GM18951 (cell line): ENCODE results near the gene ACOT9.
"Not testable (repeated sequence)": the region's sequence is repeated elsewhere in the genome, so short reads cannot be mapped to it uniquely, and the experiment has no call there.

ENCODE experiments used
- POLR2A ChIP-seq: IDR thresholded peaks from 4 replicates; pipeline ENCODE4 v1.6.1; 2011; ENCODE audit warnings: mild to moderate bottlenecking; ENCODE audit not compliant: insufficient read length, insufficient read depth; ENCODE audit errors: extremely low read depth
- in situ Hi-C: fragments of 300-500 bp; cut with MboI; formaldehyde crosslinking; loops from one replicate; pipeline ENCODE4 v1.12.0; 2022; ENCODE audit warnings: low sequenced_read_pairs, mixed read lengths, inconsistent platforms; ENCODE audit not compliant: unreplicated experiment

ACOT9 gene

DNA sequence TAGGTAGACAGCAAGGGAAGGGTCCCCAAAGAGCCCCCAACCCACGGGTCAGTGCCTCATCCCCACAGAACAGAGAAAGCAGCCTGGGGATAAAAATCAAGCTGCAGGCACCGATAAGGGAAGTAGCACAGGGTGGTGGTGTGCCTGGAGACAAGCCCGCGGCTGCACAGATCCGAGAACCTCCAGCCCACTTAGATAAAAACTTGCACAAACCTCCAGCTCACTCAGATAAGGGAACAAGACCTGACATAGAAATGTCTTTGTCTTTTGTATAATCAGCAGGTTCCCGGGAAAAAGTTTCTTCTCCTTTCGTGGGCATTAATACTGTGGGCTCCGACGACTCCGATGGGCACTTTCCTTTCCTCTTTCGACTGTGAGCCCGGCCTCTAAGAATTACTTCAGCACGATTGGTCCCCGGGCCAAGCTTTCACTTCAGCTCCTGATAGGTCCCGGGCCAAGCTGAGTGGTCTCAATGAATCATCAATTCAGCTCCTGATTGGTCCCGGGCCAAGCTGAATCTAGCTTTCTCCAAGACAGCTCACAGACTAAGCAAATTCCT lies 43.4 kb downstream of the ACOT9 start:
- in situ Hi-C loops, result loop anchor here (25.0 kb wide), 1 partner anchor 363 kb away; the partner anchor contains the start of gene EIF2S3
- no peak for TF ChIP-seq POLR2A

DNA sequence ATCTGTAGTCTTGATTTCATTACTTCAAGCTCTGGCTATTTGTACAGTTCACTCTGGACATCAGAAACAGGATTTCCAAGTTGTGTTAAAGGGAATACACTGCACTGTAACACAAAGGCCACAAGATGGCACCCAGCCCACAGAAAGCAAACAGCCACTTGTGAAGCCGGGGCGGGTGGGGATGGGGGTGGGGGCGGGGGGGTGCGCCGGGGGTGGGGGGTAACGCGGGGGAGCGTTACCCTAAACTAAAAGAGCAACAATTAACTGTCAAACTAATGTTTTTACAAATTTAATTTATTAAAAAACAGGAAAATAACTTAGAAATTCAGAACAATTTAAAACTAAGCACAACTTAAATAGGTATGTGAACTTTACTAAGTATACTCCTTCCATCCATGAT lies 48.5 kb downstream of the ACOT9 start:
- TF ChIP-seq POLR2A, result no peak
- in situ Hi-C loops, result loop anchor here (5.0 to 25.0 kb wide), 2 partner anchors 208 to 368 kb away; partner anchors contain the start of gene EIF2S3

DNA sequence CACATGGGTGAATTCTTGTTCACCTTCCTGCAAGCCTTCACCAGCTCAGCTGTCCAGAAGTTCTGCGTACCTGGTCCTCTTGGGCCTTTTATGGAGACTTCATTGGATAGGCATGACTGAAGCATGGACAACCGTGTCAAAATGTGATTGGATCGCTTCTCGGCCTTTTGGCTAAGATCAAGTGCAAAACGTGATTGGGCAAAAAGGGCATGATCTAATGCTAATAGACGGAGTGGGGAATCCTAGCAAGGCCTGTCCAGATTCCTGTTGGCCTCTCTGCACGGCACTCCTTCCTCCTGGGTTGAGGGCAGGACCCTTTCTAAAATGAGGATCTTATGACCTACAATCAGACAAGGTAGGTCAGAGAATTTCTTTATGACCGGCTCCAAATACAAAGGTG lies 50.9 kb downstream of the ACOT9 start:
- in situ Hi-C loops, result loop anchor here (5.0 to 25.0 kb wide), 2 partner anchors 210 to 370 kb away; partner anchors contain the start of gene EIF2S3
- TF ChIP-seq POLR2A, result no peak

DNA sequence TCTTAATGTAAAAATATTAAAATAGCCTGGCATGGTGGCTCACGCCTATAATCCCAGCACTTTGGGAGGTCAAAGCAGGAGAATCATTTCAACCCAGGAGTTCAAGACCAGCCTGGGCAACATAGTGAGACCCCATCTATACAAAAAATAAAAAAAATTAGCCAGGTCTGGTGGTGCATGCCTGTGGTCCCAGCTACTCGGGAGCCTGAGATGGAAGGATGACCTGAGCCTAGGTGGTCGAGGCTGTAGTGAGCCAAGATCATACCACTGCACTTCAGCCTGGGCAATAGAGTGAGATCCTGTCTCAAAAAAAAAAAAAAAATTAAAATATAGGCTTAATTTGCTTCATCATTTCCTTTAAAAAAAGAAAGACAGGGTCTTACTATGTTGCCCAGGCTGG lies 66.6 kb downstream of the ACOT9 start:
- in situ Hi-C loops, result loop anchor here (25.0 kb wide), 1 partner anchor 386 kb away; the partner anchor contains the start of gene EIF2S3

DNA sequence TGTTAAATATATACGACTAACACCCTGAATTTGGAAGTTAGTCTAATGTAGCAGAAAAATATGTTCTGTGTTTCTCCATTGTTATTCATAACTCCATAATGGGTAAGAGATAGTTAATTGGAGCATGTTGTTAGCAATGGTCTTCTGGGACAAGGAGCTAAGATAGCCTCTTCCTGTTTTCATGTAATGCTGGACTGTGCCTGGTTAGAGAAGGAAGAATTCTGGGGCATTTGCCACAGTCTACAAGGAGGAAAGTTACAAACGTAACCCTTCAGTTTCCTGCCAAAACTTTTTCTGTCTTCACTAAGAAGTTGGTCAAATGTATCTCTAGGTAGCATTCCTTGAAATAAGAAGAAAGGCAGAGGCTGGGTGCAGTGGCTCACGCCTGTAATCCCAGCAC lies 70.0 kb downstream of the ACOT9 start:
- in situ Hi-C loops, result no loop called here
- no peak for TF ChIP-seq POLR2A

GRCh38 chrX:23670528-23670927 lies 72.5 kb downstream of the ACOT9 start:
- TF ChIP-seq POLR2A, result no peak
- in situ Hi-C loops, result no loop called here

GRCh38 chrX:23668335-23668734 lies 74.7 kb downstream of the ACOT9 start:
- TF ChIP-seq POLR2A, result no peak
- in situ Hi-C loops, result no loop called here

DNA sequence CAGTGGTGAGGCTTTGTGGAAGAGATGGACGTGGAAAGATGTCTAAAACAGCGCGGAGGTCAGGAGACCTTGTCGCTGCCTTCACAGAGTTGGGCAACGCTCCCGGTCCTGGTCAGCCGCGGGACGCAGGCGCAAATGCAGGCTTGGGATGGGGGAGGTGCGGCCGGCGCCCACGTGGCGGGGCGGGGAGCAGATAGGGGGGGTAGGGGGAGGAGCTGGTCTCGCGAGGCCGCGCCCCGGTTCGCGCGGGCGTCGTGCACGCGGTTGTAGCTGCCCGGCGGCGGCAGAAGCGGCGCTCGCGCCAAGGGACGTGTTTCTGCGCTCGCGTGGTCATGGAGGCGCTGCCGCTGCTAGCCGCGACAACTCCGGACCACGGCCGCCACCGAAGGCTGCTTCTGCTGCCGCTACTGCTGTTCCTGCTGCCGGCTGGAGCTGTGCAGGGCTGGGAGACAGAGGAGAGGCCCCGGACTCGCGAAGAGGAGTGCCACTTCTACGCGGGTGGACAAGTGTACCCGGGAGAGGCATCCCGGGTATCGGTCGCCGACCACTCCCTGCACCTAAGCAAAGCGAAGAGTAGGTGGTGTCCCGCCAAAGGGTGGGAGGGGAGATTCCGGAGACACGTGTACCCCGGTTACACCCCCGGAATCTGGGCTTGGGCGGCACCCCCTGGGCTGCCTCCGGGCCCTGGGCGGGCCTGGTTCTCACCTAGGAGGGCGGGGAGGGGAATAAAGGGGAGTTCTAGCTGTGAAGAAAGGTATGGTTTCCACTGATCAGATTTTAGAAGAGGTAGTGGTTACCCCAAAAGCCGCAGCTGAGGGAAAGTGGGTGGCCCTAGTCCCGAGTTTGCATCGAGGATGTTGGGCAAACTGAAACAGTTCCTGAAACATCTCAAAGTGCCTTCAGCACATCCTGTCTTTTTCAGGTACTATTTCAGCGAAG lies 75.6 kb downstream of the ACOT9 start, which contains the start of gene PRDX4:
Gene PRDX4, plus strand, starts transcription at position 255 of the 939 bp plus-strand sequence. Its CDS starts 78 bp downstream, at position 333.
- TF ChIP-seq POLR2A, result peak; percentile 72
- in situ Hi-C loops, result no loop called here

DNA sequence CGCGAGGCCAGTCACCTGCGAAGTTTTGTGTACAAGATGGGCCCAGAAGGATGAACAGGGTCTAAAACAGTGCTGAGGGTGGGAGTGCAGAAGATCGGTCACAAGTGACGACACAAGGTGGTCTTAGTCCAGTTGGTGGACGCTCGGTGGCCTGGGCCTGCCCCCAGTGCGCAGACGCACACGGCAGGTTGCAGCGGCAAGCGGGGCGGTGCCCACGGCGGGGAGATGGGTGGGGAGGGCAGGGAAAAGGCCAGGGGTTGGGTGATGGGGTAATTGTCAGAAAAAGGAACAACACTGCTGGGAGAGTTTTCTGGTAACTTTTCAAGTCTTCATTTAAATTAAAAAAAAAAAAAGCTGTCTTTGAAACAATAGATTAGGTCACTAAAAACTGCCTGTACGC lies 76.8 kb downstream of the ACOT9 start:
- no peak for TF ChIP-seq POLR2A
- in situ Hi-C loops, result no loop called here

GRCh38 chrX:23664496-23664895 lies 78.6 kb downstream of the ACOT9 start:
- in situ Hi-C loops, result no loop called here
- TF ChIP-seq POLR2A, result no peak

- no peak for TF ChIP-seq POLR2A
- in situ Hi-C loops, result no loop called here
These were observed 80.2 kb downstream of the ACOT9 start for GRCh38 chrX:23662853-23663252.

DNA sequence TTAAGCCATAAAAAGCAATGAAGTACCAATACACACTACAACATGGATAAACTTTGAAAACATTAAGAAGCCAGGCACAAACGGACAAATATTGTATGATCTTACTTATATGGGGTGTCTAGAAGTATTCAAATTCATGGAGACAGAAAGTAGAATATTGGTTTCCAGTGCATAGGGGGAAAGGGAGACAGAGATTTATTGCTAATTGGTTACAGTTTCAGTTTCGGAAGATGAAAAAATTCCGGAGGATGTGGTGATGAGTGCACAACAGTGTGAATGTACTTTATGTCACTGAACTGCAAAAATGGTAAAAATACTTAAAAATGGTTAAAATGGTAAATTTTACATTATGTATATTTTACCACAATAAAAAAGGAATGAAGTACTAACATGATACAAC lies 80.9 kb downstream of the ACOT9 start:
- in situ Hi-C loops, result no loop called here
- TF ChIP-seq POLR2A, result no peak

GRCh38 chrX:23661671-23662070 lies 81.4 kb downstream of the ACOT9 start:
- no peak for TF ChIP-seq POLR2A
- in situ Hi-C loops, result no loop called here

- in situ Hi-C loops, result no loop called here
- no peak for TF ChIP-seq POLR2A
These were observed 82.3 kb downstream of the ACOT9 start for GRCh38 chrX:23660766-23661132.

GRCh38 chrX:23660083-23660765 lies 82.9 kb downstream of the ACOT9 start:
- in situ Hi-C loops, result not testable (repeated sequence)
